SK-N-SH (cell line): ENCODE measurements around the gene TMEM238L. TPM values are rescaled to one million over a fixed set of nuclear protein-coding genes. Genes with fewer than 3 reads are reported as not detected.

Experiments used
- CTCF ChIA-PET: fragments of 300-600, 350-600 bp; formaldehyde crosslinking; extraction: SDS; loops from one replicate; lab custom pipeline; 2021; lab: Yijun Ruan, JAX
- POLR2A ChIA-PET: fragments of 350-600 bp; sonication (Branson Sonifier 250); formaldehyde crosslinking; extraction: SDS; loops from one replicate; lab custom pipeline; 2020; ENCODE audit warnings: antibody characterized with exemption, inconsistent platforms; lab: Yijun Ruan, JAX
- DNase-seq: peaks from one replicate; pipeline ENCODE4 v3.0.0; 2012
- H2AFZ ChIP-seq: fragments of 200-600 bp; sonication (generic); 2 replicates; pipeline ENCODE4 v1.8.1; 2016; ENCODE audit warnings: antibody characterized with exemption, mild to moderate bottlenecking, low read depth
- H3F3A ChIP-seq: fragments of 200-600 bp; sonication (generic); replicated peaks from 2 replicates; pipeline ENCODE3; 2016; ENCODE audit warnings: antibody characterized with exemption, mild to moderate bottlenecking; ENCODE audit not compliant: insufficient read depth
- H3K27ac ChIP-seq, 2 experiments: fragments of 200-500 bp in 1 of 2; fragments of 200-600 bp in 1 of 2; sonication (Bioruptor generic) in 1 of 2; sonication (generic), shearing (Covaris generic) in 1 of 2; 2 replicates each; pipeline versions ENCODE4 v1.5.1 to v1.6.1; 2014 to 2016; ENCODE audit warnings: low read depth in 2 of 2, inconsistent platforms in 1 of 2, low read length in 1 of 2, mild to moderate bottlenecking in 1 of 2, mixed read lengths in 1 of 2
- H3K27me3 ChIP-seq: fragments of 200-600 bp; sonication (generic), shearing (Covaris generic); 2 replicates; pipeline ENCODE4 v1.6.1; 2016; ENCODE audit warnings: mixed run types; ENCODE audit not compliant: insufficient read depth
- H3K36me3 ChIP-seq, 2 experiments: fragments of 200-500 bp in 1 of 2; fragments of 200-600 bp in 1 of 2; sonication (Bioruptor generic) in 1 of 2; sonication (generic) in 1 of 2; replicated peaks in 1 of 2; 2 replicates each; pipeline versions ENCODE3 to v1.5.1; 2014 to 2016; ENCODE audit warnings: low read length in 1 of 2, mild to moderate bottlenecking in 1 of 2; ENCODE audit not compliant: insufficient read depth in 2 of 2, control insufficient read depth in 1 of 2
- H3K4me1 ChIP-seq, 2 experiments: fragments of 200-500 bp in 1 of 2; fragments of 200-600 bp in 1 of 2; sonication (Bioruptor generic) in 1 of 2; sonication (generic), shearing (Covaris generic) in 1 of 2; 2 replicates each; pipeline versions ENCODE4 v1.5.1 to v1.6.1; 2014 to 2016; ENCODE audit warnings: low read depth in 1 of 2, low read length in 1 of 2, mixed run types in 1 of 2; ENCODE audit not compliant: insufficient read depth in 2 of 2, control insufficient read depth in 1 of 2
- H3K4me2 ChIP-seq: fragments of 200-600 bp; sonication (generic), shearing (Covaris generic); 2 replicates; pipeline ENCODE4 v1.6.1; 2017; ENCODE audit warnings: mixed run types
- H3K4me3 ChIP-seq, 2 experiments: fragments of 200-500 bp in 1 of 2; fragments of 200-600 bp in 1 of 2; sonication (Bioruptor generic) in 1 of 2; sonication (generic), shearing (Covaris generic) in 1 of 2; 2 replicates each; pipeline versions ENCODE4 v1.5.1 to v1.8.1; 2014 to 2016; ENCODE audit warnings: low read depth in 2 of 2, inconsistent platforms in 1 of 2, low read length in 1 of 2, mild to moderate bottlenecking in 1 of 2, mixed read lengths in 1 of 2, moderate library complexity in 1 of 2
- H3K79me2 ChIP-seq: fragments of 200-600 bp; sonication (generic); 2 replicates; pipeline ENCODE4 v1.8.1; 2017; ENCODE audit warnings: mild to moderate bottlenecking; ENCODE audit not compliant: insufficient read depth
- H3K9ac ChIP-seq: fragments of 200-600 bp; sonication (generic); 2 replicates; pipeline ENCODE4 v1.6.1; 2017; ENCODE audit warnings: mixed run types
- H3K9me2 ChIP-seq: fragments of 200-600 bp; sonication (generic); 2 replicates; pipeline ENCODE4 v1.6.1; 2017; ENCODE audit warnings: mixed run types
- H3K9me3 ChIP-seq: fragments of 200-600 bp; sonication (generic); 2 replicates; pipeline ENCODE4 v1.6.1; 2017; ENCODE audit warnings: mixed run types, mild to moderate bottlenecking, moderate library complexity
- H4K20me1 ChIP-seq: fragments of 200-600 bp; sonication (generic); 2 replicates; pipeline ENCODE4 v1.6.1; 2017; ENCODE audit warnings: mild to moderate bottlenecking, mixed run types; ENCODE audit not compliant: insufficient read depth
- CHD2 ChIP-seq: fragments of 150-350 bp; IDR thresholded peaks from 2 replicates; pipeline ENCODE4 v1.6.1; 2018; ENCODE audit warnings: low read length; ENCODE audit not compliant: partially characterized antibody
- ELF1 ChIP-seq: IDR thresholded peaks from 2 replicates; pipeline ENCODE4 v1.4.0; 2012
- EZH2phosphoT487 ChIP-seq: fragments of 200-600 bp; sonication (generic); IDR thresholded peaks from 2 replicates; pipeline ENCODE4 v1.6.1; 2017; ENCODE audit warnings: low read depth, mixed run types, mild to moderate bottlenecking, antibody characterized with exemption, moderate library complexity, borderline replicate concordance
- FOSL2 ChIP-seq: IDR thresholded peaks from 2 replicates; pipeline ENCODE4 v1.4.0; 2012; ENCODE audit warnings: low read depth, mild to moderate bottlenecking, moderate library complexity, borderline replicate concordance
- FOXM1 ChIP-seq: IDR thresholded peaks from 2 replicates; pipeline ENCODE4 v1.4.0; 2012; ENCODE audit warnings: low read depth, mild to moderate bottlenecking
- GABPA ChIP-seq: IDR thresholded peaks from 2 replicates; pipeline ENCODE4 v1.4.0; 2012; ENCODE audit warnings: low read depth, mild to moderate bottlenecking
- GATA2 ChIP-seq: sonication (generic); formaldehyde crosslinking; IDR thresholded peaks from 2 replicates; pipeline ENCODE4 v1.5.0; 2020; ENCODE audit warnings: mild to moderate bottlenecking, missing genetic modification reagents
- JUND ChIP-seq: IDR thresholded peaks from 2 replicates; pipeline ENCODE4 v1.4.0; 2012
- MEF2A ChIP-seq: IDR thresholded peaks from 2 replicates; pipeline ENCODE4 v1.4.0; 2012; ENCODE audit warnings: low read depth, borderline replicate concordance
- MXI1 ChIP-seq: IDR thresholded peaks from 2 replicates; pipeline ENCODE4 v1.6.1; 2012; ENCODE audit warnings: mild to moderate bottlenecking, low read depth, low read length, improper control_type of control experiment
- RAD21 ChIP-seq: IDR thresholded peaks from 2 replicates; pipeline ENCODE4 v1.6.1; 2012; ENCODE audit warnings: mild to moderate bottlenecking, low read length
- RFX5 ChIP-seq: IDR thresholded peaks from 2 replicates; pipeline ENCODE4 v1.6.1; 2012; ENCODE audit warnings: mild to moderate bottlenecking, improper control_type of control experiment, low read length
- RXRA ChIP-seq: IDR thresholded peaks from 2 replicates; pipeline ENCODE4 v1.4.0; 2012; ENCODE audit warnings: low read depth, mild to moderate bottlenecking, borderline replicate concordance
- SIN3A ChIP-seq: IDR thresholded peaks from 2 replicates; pipeline ENCODE4 v1.6.1; 2012; ENCODE audit warnings: low read depth, mild to moderate bottlenecking, low read length, moderate library complexity, borderline replicate concordance
- SMC3 ChIP-seq: IDR thresholded peaks from 2 replicates; pipeline ENCODE4 v1.6.1; 2012; ENCODE audit warnings: low read depth, low read length, improper control_type of control experiment
- TCF12 ChIP-seq: IDR thresholded peaks from 2 replicates; pipeline ENCODE4 v1.4.0; 2012
- YY1 ChIP-seq: IDR thresholded peaks from 2 replicates; pipeline ENCODE4 v1.4.0; 2012; ENCODE audit warnings: low read depth, mild to moderate bottlenecking
- WGBS: methylation state at CpG from one replicate; pipeline ENCODE4 v1.1.6; 2017; ENCODE audit warnings: low lambda C conversion rate; 5-methylcytosine and 5-hydroxymethylcytosine counted together
- polyA plus RNA-seq, 3 experiments: library from polyadenylated mRNA; depleted of rRNA; stranded (reverse); fragments of >200 nt; gene quantifications; 2 replicates each; pipeline ENCODE4 v1.2.3, GENCODE V29; 2012
- TF ChIP-seq, protein P1 (sequence below): fragments of 150-350 bp; IDR thresholded peaks from 2 replicates; pipeline ENCODE4 v1.6.1; 2017; ENCODE audit warnings: antibody characterized with exemption, low read length, low read depth, borderline replicate concordance
- TF ChIP-seq, protein P2 (sequence below): IDR thresholded peaks from 2 replicates; pipeline ENCODE4 v1.4.0; 2012; ENCODE audit warnings: low read depth, borderline replicate concordance
- TF ChIP-seq, protein P3 (sequence below): IDR thresholded peaks from 2 replicates; pipeline ENCODE4 v1.6.1; 2012; ENCODE audit warnings: mild to moderate bottlenecking, low read depth, low read length, moderate library complexity
- TF ChIP-seq, protein P4 (sequence below): IDR thresholded peaks from 2 replicates; pipeline ENCODE4 v1.4.0; 2012; ENCODE audit warnings: low read depth

Gene TMEM238L
- polyA plus RNA-seq, 1 of the 3 experiments (the other 2 are of a cell fraction), result not detected

DNA sequence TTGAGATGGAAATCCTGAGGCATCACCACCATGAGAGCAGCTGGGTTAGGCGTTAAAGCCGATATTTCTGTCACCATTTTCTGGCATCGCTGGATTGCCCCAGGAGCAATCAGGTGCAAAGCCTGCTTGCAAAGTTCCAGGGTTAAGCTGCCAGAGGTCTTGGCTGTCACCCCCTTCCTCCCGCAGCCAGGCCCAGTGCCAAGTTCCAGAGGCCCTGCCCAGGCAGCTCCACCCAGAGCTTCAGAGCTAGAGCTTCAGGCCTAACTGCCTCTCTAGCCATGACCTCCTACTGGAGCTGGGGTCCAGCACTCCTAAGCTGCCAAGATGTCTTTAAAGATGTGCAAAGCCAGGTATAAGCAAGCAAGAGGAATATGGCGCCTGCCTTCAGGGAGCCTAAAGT, 8.8 kb upstream of the TMEM238L start (continued):
- TF ChIP-seq, protein P1, sequence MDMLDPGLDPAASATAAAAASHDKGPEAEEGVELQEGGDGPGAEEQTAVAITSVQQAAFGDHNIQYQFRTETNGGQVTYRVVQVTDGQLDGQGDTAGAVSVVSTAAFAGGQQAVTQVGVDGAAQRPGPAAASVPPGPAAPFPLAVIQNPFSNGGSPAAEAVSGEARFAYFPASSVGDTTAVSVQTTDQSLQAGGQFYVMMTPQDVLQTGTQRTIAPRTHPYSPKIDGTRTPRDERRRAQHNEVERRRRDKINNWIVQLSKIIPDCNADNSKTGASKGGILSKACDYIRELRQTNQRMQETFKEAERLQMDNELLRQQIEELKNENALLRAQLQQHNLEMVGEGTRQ, result no peak
- no peak for TF ChIP-seq ELF1
- no peak for TF ChIP-seq GABPA
- TF ChIP-seq, protein P2, sequence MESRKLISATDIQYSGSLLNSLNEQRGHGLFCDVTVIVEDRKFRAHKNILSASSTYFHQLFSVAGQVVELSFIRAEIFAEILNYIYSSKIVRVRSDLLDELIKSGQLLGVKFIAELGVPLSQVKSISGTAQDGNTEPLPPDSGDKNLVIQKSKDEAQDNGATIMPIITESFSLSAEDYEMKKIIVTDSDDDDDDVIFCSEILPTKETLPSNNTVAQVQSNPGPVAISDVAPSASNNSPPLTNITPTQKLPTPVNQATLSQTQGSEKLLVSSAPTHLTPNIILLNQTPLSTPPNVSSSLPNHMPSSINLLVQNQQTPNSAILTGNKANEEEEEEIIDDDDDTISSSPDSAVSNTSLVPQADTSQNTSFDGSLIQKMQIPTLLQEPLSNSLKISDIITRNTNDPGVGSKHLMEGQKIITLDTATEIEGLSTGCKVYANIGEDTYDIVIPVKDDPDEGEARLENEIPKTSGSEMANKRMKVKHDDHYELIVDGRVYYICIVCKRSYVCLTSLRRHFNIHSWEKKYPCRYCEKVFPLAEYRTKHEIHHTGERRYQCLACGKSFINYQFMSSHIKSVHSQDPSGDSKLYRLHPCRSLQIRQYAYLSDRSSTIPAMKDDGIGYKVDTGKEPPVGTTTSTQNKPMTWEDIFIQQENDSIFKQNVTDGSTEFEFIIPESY, result no peak

DNA sequence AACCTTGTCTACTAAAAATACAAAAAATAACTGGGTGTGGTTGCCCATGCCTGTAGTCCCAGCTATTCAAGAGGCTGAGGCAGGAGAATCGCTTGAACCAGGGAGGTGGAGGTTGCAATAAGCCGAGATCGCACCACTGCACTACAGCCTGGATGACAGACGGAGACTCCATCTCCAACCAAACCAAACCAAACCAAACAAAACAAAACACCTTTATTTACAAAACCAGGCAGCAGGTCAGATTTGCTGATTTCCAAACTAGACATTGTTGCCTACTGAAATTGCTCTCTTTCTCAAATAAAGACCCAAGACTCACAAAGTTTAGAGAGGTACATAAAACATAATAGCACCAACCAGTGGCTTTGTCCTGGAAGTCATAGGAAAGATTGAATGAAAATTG, 5.7 kb upstream of the TMEM238L start:
- no peak overlapping the region for H3K9ac ChIP-seq
- no peaks in the 10 kb centered on the region for H3K9me2 ChIP-seq
- H4K20me1 ChIP-seq, result no peaks in the 10 kb centered on the region
- no peak overlapping the region for H3K27ac ChIP-seq
- H3K4me3 ChIP-seq, result no peak overlapping the region
- H2AFZ ChIP-seq, result no peak overlapping the region
- H3K27me3 ChIP-seq, result no peaks in the 10 kb centered on the region
- 63% methylated on average over 4 of the region's 4 CpGs for WGBS
- H3K9me3 ChIP-seq, result no peaks in the 10 kb centered on the region
- no peaks in the 10 kb centered on the region for H3F3A ChIP-seq
- POLR2A ChIA-PET, result no interaction called here
- H3K4me1 ChIP-seq, result no peaks in the 10 kb centered on the region; a peak in 1 of 4 replicates
- H3K79me2 ChIP-seq, result no peaks in the 10 kb centered on the region
- no peak for TF ChIP-seq FOXM1
- TF ChIP-seq, protein P3, sequence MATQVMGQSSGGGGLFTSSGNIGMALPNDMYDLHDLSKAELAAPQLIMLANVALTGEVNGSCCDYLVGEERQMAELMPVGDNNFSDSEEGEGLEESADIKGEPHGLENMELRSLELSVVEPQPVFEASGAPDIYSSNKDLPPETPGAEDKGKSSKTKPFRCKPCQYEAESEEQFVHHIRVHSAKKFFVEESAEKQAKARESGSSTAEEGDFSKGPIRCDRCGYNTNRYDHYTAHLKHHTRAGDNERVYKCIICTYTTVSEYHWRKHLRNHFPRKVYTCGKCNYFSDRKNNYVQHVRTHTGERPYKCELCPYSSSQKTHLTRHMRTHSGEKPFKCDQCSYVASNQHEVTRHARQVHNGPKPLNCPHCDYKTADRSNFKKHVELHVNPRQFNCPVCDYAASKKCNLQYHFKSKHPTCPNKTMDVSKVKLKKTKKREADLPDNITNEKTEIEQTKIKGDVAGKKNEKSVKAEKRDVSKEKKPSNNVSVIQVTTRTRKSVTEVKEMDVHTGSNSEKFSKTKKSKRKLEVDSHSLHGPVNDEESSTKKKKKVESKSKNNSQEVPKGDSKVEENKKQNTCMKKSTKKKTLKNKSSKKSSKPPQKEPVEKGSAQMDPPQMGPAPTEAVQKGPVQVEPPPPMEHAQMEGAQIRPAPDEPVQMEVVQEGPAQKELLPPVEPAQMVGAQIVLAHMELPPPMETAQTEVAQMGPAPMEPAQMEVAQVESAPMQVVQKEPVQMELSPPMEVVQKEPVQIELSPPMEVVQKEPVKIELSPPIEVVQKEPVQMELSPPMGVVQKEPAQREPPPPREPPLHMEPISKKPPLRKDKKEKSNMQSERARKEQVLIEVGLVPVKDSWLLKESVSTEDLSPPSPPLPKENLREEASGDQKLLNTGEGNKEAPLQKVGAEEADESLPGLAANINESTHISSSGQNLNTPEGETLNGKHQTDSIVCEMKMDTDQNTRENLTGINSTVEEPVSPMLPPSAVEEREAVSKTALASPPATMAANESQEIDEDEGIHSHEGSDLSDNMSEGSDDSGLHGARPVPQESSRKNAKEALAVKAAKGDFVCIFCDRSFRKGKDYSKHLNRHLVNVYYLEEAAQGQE, result no peak
- no peak for TF ChIP-seq FOSL2
- no peak for TF ChIP-seq TCF12
- TF ChIP-seq, protein P4, sequence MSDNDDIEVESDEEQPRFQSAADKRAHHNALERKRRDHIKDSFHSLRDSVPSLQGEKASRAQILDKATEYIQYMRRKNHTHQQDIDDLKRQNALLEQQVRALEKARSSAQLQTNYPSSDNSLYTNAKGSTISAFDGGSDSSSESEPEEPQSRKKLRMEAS, result no peak
- TF ChIP-seq YY1, result no peak
- TF ChIP-seq GABPA, result no peak
- TF ChIP-seq GATA2 (CRISPR knock-in tag), result no peak
- TF ChIP-seq RXRA, result no peak
- no peak for TF ChIP-seq JUND
- TF ChIP-seq RAD21, result no peak
- no peak for TF ChIP-seq CHD2
- TF ChIP-seq MEF2A, result no peak
- TF ChIP-seq ELF1, result no peak
- TF ChIP-seq MXI1, result no peak
- TF ChIP-seq EZH2phosphoT487, result no peak
- TF ChIP-seq SMC3, result no peak
- TF ChIP-seq RFX5, result no peak
- no peak for TF ChIP-seq SIN3A
- H3K36me3 ChIP-seq, result no peaks in the 10 kb centered on the region
- CTCF ChIA-PET, result no interaction called here
- DNase-seq, result no peak
- H3K4me2 ChIP-seq, result no peak overlapping the region
